Stimulated activated CD4-positive, alpha-beta T cell treated with anti-CD3 and anti-CD28 coated beads, Interleukin-2, amount 100 ng/mL, for 48 hours (primary cell): Measurements from ENCODE around the gene CATSPERZ.
A peak's percentile ranks its signal among the peaks of the same experiment; 100 is the strongest.

Experiments
- DNase-seq, 2 donors: peaks; one replicate each; pipeline ENCODE4 v3.0.0-alpha.2; 2020

Gene CATSPERZ

DNA sequence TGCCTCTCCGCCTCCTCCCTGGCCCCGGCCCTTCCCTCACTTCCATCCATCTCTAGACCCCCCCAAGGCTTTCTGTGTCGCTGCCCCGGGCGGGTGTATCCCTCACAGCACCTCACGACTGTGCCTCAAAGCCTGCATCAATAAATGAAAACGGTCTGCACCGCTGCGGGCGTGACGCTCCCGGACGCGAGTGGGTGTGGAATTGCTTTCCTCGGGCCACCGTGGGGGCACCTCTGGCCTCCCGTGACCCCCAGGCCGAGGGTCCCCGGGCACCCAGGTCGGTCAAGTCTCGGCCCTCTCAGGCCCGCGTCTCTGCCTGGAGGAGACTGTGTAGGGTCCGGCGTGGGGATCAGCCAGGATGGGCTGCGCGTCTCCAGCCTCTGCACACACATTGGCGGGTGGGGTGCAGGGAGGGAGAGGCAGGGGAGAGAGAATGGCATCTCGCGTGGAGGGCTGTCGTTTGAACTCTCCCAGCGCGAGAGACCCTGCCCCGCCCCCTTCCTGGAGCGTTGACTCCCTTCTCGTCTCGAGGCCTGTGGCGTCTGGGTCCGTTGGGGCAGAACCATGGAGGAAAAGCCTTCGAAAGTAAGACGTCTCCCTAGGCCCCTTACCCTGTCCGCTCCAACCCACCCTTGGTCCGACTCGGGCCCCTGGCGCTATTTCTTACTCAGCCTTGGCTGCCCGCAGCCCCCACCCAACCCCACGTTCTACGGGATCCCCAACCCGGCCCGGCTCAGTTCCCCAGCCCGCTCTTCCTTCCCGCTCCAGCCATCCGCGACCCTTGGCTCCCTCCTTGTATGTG lies at the start of gene CATSPERZ:
TSS of gene CATSPERZ (plus strand) at position 512 of the 802 bp plus-strand sequence. CDS start at position 565, 53 bp downstream.
- no peak for DNase-seq

DNA sequence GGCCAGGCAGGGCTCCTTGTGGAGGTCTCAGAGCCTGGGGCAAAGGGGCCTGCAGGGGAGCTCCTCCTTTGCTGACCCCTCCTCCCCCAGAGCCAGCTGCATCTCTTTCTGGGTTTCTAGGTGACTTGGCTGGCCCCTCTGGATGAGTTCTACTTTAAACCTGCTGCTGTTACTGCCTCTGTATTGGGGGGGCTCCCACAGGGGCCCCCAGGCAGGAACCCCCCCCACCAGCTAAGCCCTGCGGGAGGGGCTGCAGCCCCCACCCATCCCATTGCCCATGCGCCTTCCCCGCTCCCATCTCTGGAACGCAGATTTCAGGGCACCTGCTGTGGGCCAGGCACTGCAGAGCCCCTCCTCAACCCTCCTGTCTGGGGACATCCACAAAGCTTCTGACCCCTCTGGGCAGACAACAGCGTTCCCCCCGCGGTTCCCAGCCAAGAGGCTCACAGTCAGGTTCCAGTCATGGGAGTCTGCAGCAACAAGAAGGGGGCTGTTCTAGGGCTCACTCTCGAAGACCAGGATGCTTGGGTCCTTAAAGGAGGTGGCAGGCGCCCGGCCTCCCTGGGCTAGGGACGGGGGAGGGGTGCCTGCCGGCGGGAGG lies 49.6 kb upstream of the CATSPERZ start:
- DNase-seq: no peak

- DNase-seq: peak; percentile 52 to 73
Observed at GRCh38 chr11:64251016-64251752, 49.0 kb upstream of the CATSPERZ start, which contains the start of gene PLCB3. Gene PLCB3 (plus strand): TSS chr11:64251530. CDS start chr11:64251650, 120 bp downstream.

- no peak for DNase-seq
Observed at GRCh38 chr11:64251753-64252002, 48.5 kb upstream of the CATSPERZ start.

GRCh38 chr11:64252003-64252872 lies 47.9 kb upstream of the CATSPERZ start:
- DNase-seq: no peak

DNA sequence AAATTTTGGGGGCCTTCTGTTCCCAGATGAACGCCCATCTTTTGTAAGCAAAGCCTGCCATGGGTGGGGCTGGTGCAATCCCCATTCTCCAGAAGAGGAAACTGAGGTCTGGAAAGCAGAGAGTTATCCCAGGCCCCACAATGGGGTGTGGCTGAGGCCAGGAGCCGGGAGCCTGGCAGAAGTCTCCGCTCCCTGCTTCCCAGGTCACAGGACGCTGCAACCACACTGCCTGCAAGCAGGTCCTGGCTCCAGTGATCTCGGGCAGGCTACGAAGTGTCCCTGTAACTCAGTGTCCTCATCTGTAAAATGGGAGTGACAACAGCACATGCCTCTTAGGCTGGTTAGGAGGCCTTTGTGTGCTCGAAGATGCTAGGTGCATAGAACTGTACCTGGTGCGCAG lies 47.1 kb upstream of the CATSPERZ start:
- DNase-seq: no peak

DNA sequence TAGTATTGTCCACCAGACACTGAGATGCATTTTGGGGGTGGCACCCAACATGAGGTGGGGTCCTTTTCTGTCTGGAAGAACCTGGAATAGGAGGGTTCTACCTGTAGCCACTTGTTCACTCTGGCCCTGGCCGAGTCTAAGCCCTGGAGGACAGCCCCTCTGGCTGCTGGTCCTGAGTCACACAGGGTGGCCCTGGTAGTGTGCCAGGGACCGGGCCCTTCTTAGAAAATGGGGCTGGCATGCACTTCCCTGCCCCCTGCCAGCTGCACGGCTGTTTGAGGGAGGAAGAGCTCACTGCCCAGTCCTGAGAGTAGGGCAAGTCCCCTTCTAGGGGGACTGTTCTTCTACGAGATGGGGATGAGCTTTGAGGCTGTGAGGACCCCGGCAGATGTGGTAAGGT lies 46.7 kb upstream of the CATSPERZ start:
- DNase-seq: no peak

- DNase-seq: no peak
Observed at GRCh38 chr11:64254326-64254725, 45.8 kb upstream of the CATSPERZ start.

DNA sequence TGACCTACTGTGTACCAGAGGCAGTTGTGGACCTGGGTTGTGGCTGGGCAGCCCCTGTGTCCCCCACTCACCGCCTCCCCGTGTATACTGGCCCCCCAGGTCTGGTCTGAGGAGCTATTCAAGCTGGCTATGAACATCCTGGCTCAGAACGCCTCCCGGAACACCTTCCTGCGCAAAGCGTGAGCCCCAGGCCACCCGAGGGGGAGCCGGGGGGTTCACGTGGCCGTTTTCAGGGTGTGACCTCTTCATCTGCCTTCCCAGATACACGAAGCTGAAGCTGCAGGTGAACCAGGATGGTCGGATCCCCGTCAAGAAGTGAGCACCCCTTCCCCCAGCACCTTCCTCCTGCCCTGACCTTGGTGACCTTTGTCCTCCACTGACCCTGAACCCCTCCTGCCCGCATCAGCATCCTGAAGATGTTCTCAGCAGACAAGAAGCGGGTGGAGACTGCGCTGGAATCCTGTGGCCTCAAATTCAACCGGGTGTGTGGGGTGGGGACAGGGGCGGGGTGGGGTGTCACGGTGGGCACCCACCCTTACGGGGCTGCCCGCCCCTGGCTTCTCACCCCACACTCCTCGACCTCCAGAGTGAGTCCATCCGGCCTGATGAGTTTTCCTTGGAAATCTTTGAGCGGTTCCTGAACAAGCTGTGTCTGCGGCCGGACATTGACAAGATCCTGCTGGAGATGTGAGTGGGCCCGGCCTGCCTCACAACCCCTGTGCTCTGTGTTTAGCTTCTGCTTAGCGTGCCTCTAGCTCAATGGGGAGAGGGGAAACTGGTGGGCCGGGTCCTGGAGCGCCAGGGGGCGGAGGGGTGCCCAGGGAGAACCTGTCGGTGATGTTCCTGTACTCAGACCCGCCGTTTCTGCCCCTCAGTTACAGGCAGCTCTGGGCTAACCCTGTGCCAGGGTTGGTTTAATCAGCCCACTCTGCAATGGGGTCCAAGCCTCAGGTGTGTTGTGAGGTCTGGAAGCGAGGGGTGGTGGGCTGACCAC lies 44.7 kb upstream of the CATSPERZ start:
- no peak for DNase-seq

GRCh38 chr11:64256300-64256699 lies 43.9 kb upstream of the CATSPERZ start:
- DNase-seq: no peak

DNA sequence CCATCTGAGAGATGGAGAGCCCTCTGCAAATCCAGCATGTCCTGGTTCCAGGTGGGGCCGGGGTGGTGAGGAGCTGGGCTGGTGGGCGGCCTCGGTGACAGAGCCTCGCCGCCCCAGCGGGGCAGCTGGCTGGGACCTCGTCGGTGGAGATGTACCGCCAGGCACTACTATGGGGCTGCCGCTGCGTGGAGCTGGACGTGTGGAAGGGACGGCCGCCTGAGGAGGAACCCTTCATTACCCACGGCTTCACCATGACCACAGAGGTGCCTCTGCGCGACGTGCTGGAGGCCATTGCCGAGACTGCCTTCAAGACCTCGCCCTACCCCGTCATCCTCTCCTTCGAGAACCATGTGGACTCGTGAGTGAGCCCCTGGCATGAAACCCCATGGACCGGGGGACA lies 41.8 kb upstream of the CATSPERZ start:
- no peak for DNase-seq

GRCh38 chr11:64258946-64259532 lies 41.1 kb upstream of the CATSPERZ start:
- no peak for DNase-seq

DNA sequence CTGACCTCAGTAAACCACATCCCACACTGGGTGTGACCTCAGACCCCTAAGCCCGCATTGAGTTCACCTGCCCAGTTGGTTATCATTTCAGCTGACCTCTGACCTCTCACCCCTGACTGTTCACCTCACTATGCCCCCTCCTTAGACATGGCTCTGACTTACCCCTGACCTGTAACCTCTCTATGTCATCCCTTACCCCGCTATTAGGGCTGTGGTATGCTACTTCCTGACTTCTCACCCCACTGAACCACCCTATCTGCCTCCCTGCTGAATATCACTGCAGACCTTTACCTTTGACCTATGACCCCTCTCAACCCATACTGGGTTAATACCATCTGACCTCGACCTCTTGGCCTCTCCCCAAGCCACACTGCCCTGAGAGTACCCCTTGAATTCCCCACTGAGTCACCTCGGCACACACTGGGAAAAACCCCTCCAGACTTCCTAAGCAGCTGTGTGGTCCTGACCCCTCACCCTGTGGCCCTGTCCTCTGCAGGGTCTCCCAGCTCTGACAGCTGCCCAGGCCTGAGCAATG lies 40.6 kb upstream of the CATSPERZ start:
- no peak for DNase-seq

DNA sequence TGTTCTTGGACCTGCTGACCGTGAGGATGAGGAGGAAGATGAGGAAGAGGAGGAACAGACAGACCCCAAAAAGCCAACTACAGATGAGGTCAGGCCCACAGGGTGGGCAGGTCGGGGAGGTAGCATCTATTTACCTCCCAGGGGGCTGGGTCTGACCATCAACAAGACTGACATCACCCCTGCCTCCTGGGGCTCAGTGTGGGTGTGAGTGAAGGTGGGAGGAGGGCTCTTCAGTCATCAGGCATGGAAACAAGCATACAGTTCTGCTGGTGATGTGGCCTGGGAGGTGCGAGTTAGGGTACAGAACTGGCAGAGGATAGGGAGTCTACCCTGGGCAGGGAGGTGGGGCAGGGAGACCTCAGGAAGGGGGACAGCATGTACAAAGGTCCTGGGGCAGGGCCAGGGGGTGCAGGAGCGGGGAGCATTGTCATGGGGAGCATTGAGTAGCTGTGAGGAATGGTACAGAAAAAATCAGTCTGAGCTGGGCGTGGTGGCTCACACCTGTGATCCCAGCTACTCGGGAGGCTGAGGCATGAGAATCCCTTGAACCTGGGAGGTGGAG lies 39.9 kb upstream of the CATSPERZ start:
- DNase-seq: no peak

GRCh38 chr11:64261556-64262080 lies 38.5 kb upstream of the CATSPERZ start:
- DNase-seq: no peak

GRCh38 chr11:64262271-64263002 lies 37.7 kb upstream of the CATSPERZ start:
- no peak for DNase-seq

DNA sequence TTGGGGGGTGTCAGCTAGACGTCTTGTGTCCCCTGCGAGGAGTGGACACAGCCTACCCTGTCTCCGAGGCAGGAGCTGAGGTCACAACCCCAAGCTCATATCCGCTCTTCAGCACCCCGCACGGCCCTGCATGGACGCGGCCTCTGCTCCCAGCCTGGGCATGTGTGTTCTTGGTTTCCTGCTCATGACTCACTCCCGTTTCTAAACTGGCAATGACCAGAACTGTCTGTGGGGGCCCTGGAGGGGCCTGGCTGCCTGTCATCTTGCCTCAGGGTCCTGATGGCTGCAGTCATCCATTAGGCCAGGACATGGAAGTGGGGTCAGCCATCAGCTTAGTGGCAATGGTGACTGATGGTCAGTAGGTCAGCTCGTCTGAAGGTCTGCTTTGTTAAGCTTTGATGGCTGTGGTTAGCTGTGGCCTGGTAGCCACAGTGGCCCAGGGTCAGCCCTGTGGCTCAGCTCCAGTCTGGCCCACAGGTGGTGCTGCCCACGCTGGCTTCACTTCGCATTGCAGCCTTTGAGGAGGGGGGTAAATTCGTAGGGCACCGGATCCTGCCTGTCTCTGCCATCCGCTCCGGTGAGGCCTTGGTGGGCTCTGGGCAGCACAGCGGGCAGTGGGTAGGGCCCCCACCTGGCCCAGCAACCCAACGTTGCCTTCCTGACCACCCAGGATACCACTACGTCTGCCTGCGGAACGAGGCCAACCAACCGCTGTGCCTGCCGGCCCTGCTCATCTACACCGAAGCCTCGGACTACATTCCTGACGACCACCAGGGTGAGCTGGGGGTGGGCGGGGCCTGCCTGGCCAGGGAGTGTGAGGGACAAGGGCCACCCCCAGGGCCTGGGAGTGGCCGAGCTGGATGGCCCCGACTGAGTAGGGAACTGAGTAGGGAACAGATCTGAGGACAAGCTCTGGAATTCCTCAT lies 36.9 kb upstream of the CATSPERZ start:
- no peak for DNase-seq

GRCh38 chr11:64263947-64264317 lies 36.2 kb upstream of the CATSPERZ start:
- no peak for DNase-seq
